HepG2 (cell line): ENCODE measurements around the gene MOAP1. TPM values are rescaled to one million over a fixed set of nuclear protein-coding genes. Genes with fewer than 3 reads are reported as not detected.

ENCODE experiments used
- AHDC1 ChIP-seq: sonication (generic); formaldehyde crosslinking; IDR thresholded peaks from 2 replicates; pipeline ENCODE4 v1.5.1; 2020; ENCODE audit warnings: mild to moderate bottlenecking, missing genetic modification reagents, borderline replicate concordance
- EEA1 ChIP-seq: sonication (generic); formaldehyde crosslinking; IDR thresholded peaks from 2 replicates; pipeline ENCODE4 v1.5.1; 2020; ENCODE audit warnings: mild to moderate bottlenecking, missing genetic modification reagents, borderline replicate concordance
- NFAT5 ChIP-seq: sonication (generic); formaldehyde crosslinking; IDR thresholded peaks from 2 replicates; pipeline ENCODE4 v1.4.0; 2020; ENCODE audit warnings: missing genetic modification reagents
- RBFOX2 ChIP-seq: fragments of 200-400 bp; formaldehyde crosslinking; IDR thresholded peaks from 2 replicates; pipeline ENCODE4 v1.6.1; 2017; ENCODE audit warnings: low read depth, mild to moderate bottlenecking, low read length
- SOX6 ChIP-seq, 2 experiments: fragments of 450-650 bp in 1 of 2; sonication (generic) in 1 of 2; formaldehyde crosslinking in 1 of 2; IDR thresholded peaks; 2 replicates each; pipeline versions ENCODE4 v1.4.0 to v1.6.1; 2017 to 2020; ENCODE audit warnings: antibody characterized with exemption in 1 of 2, mild to moderate bottlenecking in 1 of 2, missing genetic modification reagents in 1 of 2
- ZNF281 ChIP-seq: sonication (generic); formaldehyde crosslinking; IDR thresholded peaks from 2 replicates; pipeline ENCODE4 v1.4.0; 2020; ENCODE audit warnings: missing genetic modification reagents, borderline replicate concordance
- ZNF749 ChIP-seq: sonication (generic); formaldehyde crosslinking; IDR thresholded peaks from 2 replicates; pipeline ENCODE4 v1.8.0; 2022; ENCODE audit warnings: mild to moderate bottlenecking, missing genetic modification reagents, moderate library complexity, borderline replicate concordance
- ZNF792 ChIP-seq: IDR thresholded peaks from 2 replicates; pipeline ENCODE4 v1.6.1; 2016
- ZSCAN21 ChIP-seq: sonication (generic); formaldehyde crosslinking; IDR thresholded peaks from 2 replicates; pipeline ENCODE4 v1.8.0; 2022; ENCODE audit warnings: mild to moderate bottlenecking, missing genetic modification reagents, moderate library complexity, borderline replicate concordance
- ZZZ3 ChIP-seq: sonication (generic); formaldehyde crosslinking; IDR thresholded peaks from 2 replicates; pipeline ENCODE4 v1.4.0; 2020; ENCODE audit warnings: missing genetic modification reagents, mild to moderate bottlenecking, borderline replicate concordance
- polyA plus RNA-seq, 8 experiments: library from polyadenylated mRNA; depleted of rRNA in 3 of 8; stranded (reverse) in 7 of 8; unstranded in 1 of 8; fragments of >200 nt; fragmentation: Illumina TruSeq in 4 of 8; extraction: Trizol in 4 of 8; gene quantifications; 2 replicates each; pipeline versions ENCODE4 v1.2.1 to v1.2.3, GENCODE V29; 2011 to 2016; ENCODE audit warnings: low read depth in 4 of 8, missing spikeins in 1 of 8, mixed read lengths in 1 of 8; ENCODE audit not compliant: insufficient read depth in 1 of 8
- total RNA-seq, 5 experiments: library from RNA; depleted of rRNA; stranded (reverse); fragments of >200 nt; fragmentation: Illumina TruSeq; extraction: Trizol; gene quantifications; 2 replicates each; pipeline ENCODE4 v1.2.3, GENCODE V29; 2016; ENCODE audit warnings: low read depth in 1 of 5
- TF ChIP-seq, protein P1 (sequence below): sonication (generic); formaldehyde crosslinking; IDR thresholded peaks from 2 replicates; pipeline ENCODE4 v1.4.0; 2020; ENCODE audit warnings: mild to moderate bottlenecking, low read depth, missing genetic modification reagents

The MOAP1 gene
- total and polyA plus RNA-seq, 2 of the 13 experiments (the other 11 are each of a cell fraction or from before 2014, with no cell fraction given), result 14.6 to 47.0 TPM

GRCh38 chr14:93206793-93207467 is 22.2 kb upstream of the MOAP1 start, which contains the start of the genes GON7 and UBR7 (continued):
- TF ChIP-seq ZNF281 (CRISPR knock-in tag), result peak; percentile 61; the same call in 1 of the 2 replicates
- TF ChIP-seq NFAT5 (CRISPR knock-in tag), result 0 out of 2 replicates have a peak, but pooled peaks have one; percentile 10
- TF ChIP-seq EEA1, result peak; percentile 54; the same call in 1 of the 2 replicates
- no peak for TF ChIP-seq ZSCAN21
- TF ChIP-seq AHDC1 (CRISPR knock-in tag), result peak; percentile 43; the same call in 1 of the 2 replicates
- TF ChIP-seq ZNF792 (CRISPR knock-in tag), result peak; percentile 71; the same call in 1 of the 2 replicates
- peak; percentile 67; the same call in 1 of the 2 replicates for TF ChIP-seq ZNF749 (CRISPR knock-in tag)
- peak; percentile 69 for TF ChIP-seq RBFOX2
- peak; percentile 71; the same call in 1 of the 2 replicates for TF ChIP-seq ZZZ3 (CRISPR knock-in tag)
- no peak for TF ChIP-seq SOX6 (IDR thresholded peaks at IDR 0.05)
- peak; percentile 72 for TF ChIP-seq SOX6 (CRISPR knock-in tag; IDR thresholded peaks at IDR 0.05)
- TF ChIP-seq, protein P1, sequence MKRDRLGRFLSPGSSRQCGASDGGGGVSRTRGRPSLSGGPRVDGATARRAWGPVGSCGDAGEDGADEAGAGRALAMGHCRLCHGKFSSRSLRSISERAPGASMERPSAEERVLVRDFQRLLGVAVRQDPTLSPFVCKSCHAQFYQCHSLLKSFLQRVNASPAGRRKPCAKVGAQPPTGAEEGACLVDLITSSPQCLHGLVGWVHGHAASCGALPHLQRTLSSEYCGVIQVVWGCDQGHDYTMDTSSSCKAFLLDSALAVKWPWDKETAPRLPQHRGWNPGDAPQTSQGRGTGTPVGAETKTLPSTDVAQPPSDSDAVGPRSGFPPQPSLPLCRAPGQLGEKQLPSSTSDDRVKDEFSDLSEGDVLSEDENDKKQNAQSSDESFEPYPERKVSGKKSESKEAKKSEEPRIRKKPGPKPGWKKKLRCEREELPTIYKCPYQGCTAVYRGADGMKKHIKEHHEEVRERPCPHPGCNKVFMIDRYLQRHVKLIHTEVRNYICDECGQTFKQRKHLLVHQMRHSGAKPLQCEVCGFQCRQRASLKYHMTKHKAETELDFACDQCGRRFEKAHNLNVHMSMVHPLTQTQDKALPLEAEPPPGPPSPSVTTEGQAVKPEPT (CRISPR knock-in tag), result peak; percentile 46; the same call in 1 of the 2 replicates
